ENCODE measurements around the gene UBA3.

Gene UBA3

DNA sequence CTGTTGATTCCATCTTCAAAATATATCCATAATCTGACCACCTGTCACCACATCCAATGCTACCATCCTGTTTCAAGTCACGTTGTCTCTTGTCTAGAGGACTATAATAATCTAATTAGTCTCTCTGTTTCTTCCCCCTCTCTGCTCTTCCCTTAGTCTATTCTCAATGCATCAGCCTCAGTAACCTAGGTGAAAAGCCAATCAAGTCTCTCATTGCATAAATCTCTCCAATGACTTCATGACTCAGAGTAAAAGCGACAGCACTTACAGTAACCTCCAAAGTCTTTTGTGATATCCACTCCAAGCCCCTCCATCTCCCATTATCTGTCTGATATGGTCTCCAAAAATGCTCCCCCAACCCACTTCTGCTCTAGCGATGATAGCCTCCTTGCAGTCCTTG, 7.2 kb downstream of the UBA3 start:
- in situ Hi-C loops (cut with MboI; ENCODE audit: low sequenced_read_pairs), result no loop called here

- in situ Hi-C loops (cut with MboI; ENCODE audit: low sequenced_read_pairs), result no loop called here
Measured at GRCh38 chr3:69066121-69066520, 14.0 kb downstream of the UBA3 start.

DNA sequence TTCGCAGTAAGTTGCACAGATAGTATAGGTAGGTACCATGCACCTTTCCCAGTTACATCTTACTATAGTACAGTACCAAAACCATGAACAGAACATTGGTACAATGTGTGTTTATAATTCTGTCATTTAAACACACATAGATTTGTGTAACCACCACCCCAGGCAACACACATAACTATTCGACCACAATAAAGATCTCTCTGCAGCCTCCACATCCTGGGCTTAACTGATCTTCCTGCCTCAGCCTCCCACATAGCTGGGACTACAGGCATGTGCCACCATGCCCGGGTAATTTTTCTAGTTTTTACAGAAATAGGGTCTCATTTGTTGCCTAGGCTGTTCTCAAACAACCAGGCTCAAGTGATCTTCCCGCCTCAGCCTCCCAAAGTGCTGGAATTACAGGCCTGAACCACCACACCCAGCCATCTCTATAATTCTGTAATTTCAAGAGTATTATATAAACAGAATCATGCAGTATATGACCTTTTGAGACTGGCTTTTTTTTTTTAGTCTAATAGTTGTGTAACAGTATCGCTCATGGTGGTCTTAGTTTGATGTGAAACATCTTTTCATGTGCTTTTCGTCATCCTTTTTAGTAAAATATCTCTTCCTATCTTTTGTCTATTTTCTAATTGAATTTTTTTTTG, 14.7 kb downstream of the UBA3 start:
- in situ Hi-C loops (cut with MboI; ENCODE audit: low sequenced_read_pairs), result no loop called here

DNA sequence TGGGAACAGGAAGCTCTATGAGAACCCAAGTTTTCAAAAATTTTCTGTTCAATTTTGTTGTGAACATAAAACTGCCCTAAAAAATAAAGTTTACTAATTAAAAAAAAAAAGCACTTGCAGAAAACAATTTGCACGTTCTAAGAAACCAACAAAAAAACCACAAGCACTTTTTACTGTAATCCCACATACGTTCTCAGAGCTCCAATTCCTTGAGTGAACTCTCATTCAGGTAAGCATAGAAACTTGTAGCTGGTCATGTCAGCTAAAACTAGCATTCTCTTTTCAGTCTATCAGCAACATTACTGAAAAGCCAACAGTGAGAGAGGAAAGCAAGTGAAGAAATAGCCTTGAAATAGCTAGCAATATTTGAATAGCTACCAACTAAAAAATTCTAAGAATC, 16.5 kb downstream of the UBA3 start:
- in situ Hi-C loops (cut with MboI; ENCODE audit: low sequenced_read_pairs), result no loop called here

- in situ Hi-C loops (cut with MboI; ENCODE audit: low sequenced_read_pairs), result no loop called here
Measured at GRCh38 chr3:69059688-69060087, 20.5 kb downstream of the UBA3 start.

GRCh38 chr3:69058947-69059224, 21.3 kb downstream of the UBA3 start:
- in situ Hi-C loops (cut with MboI; ENCODE audit: low sequenced_read_pairs), result no loop called here

DNA sequence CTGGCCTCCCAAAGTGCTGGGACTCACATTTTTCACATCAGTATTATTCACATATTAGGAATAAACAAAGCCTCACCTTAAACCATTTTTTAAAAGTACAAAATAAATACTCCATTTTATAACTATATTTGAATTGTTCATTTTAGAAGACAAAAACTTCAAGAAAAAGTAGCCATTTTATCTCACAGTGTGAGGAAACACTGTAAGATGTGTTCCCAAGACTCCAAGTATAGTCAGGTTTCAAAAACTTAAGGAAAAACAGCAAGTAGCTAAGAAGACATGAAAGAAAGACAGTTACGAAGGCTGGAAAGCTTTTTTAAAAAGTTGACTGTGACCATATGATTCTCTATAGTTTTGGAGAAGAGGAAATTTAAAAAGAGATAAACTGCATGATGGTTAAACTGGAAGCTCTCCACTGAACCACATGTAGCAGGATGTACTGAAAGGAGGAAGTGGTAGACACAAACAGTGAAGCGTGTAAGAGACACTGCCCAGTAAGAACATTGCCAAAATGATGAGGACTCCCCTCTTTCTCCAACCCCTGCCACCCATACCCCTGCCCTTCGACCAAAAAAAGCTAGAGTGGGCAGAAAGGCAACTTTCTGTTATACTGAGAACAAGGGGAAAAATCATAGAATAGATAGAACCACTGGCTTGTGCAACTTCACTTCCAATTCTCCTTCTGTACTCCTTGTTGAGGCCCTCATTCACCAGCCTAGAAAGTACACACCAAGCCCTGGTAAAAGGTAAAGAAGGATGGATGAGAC, 21.8 kb downstream of the UBA3 start:
- in situ Hi-C loops (cut with MboI; ENCODE audit: low sequenced_read_pairs), result no loop called here

DNA sequence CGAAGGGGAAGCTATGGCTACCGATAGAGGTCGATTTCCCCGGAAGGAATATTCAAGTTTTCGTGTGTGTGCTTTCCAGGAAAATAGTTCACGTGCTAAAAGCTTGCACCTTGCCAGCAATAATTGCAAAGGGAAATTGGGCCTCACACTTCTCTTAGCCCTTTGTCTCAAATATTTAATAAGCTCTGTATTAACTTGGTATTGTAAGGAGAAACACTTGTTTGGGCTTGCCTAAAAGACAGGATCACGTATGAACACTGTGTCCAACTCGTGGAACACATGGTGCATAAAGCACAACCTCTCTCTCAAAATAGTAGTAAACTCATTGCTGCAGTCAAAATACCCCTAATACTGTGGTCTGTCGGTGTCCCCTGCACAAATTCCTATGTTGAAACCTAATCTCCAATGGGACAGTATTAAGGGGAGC, 27.7 kb downstream of the UBA3 start:
- in situ Hi-C loops (cut with MboI; ENCODE audit: low sequenced_read_pairs), result no loop called here

DNA sequence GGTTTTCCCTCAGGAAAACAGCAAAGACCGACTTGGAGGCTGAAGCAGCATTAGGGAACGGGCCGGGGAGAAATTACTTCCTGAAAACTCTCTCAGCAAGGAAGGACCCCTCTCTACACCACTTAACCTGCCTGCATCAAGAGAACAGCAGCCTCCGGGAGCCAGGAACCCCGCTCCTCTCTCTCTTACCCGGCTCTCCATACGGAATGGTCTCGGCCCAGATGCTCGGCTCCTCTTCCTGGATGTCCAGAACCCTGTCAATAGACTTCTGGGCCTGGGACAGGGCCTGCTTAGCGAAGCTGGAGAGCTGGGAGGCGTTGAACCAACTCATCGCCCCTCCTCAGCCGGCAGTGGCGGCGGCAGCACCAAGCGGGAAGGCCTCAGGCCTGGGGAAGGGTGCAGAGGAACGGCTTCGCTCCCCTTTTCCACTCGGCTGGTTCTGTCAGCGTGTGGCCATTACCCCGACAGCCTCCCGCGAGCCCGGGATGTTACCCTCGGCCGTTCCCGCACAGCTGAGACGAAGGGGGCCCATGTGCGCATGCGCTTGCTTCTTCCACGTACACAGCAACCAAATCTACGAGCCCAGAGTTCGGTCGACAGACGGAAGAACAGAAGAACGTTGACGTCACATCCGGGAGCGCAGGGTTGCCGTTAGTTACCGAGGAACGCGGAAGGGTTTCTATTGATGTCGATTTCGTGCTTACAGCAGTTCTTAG, 28.3 kb downstream of the UBA3 start, which contains the start of gene TMF1:
TMF1 (minus strand) TSS at position 578 of the 716 bp plus-strand sequence; CDS start at position 331, 247 bp downstream.
- in situ Hi-C loops (cut with MboI; ENCODE audit: low sequenced_read_pairs), result no loop called here

GRCh38 chr3:69048990-69049389, 31.2 kb downstream of the UBA3 start:
- in situ Hi-C loops (cut with MboI; ENCODE audit: low sequenced_read_pairs), result no loop called here

GRCh38 chr3:69044608-69045007, 35.6 kb downstream of the UBA3 start:
- in situ Hi-C loops (cut with MboI; ENCODE audit: low sequenced_read_pairs), result no loop called here

DNA sequence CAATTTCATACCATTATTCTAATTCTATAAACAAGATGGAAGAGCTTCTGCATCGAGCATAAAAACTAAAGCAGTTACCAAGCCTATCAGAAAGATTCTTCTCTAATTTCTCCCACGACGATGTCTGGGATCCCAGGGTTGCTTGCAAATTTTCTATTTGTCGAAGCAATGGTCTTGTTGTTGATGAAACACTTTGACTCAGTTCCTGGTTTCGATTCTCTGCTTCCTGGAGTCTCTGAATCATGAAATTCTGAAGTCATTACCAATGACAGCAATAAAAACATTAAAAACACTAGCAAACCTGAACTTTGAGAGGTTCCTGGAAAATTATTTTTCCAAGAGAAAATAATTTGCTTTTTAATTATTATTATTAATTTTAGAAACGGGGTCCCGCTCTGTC, 46.7 kb downstream of the UBA3 start:
- in situ Hi-C loops (cut with MboI; ENCODE audit: low sequenced_read_pairs), result no loop called here

GRCh38 chr3:69032737-69033136, 47.4 kb downstream of the UBA3 start:
- in situ Hi-C loops (cut with MboI; ENCODE audit: low sequenced_read_pairs), result no loop called here

DNA sequence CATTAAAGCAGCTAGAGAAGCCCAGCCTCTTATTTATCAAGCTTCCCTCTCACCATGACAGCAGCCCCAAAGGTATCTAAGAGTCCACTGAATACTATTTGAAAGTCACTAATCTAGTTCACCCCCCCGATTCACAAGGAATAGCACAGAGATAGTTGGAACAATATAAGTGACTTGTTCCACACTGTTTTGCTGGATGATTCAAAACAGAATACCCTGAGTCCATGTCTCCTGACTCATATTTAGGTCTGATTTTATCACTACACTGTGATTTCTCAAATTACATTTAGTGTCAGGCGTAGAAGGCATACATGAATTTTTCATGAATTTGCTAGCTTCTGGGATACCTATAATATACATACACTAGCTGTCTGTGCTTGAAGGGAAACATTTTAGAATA, 48.0 kb downstream of the UBA3 start:
- in situ Hi-C loops (cut with MboI; ENCODE audit: low sequenced_read_pairs), result no loop called here

GRCh38 chr3:69031635-69032034, 48.5 kb downstream of the UBA3 start:
- in situ Hi-C loops (cut with MboI; ENCODE audit: low sequenced_read_pairs), result no loop called here

- in situ Hi-C loops (cut with MboI; ENCODE audit: low sequenced_read_pairs), result no loop called here
Measured at GRCh38 chr3:69020857-69021256, 59.3 kb downstream of the UBA3 start.

DNA sequence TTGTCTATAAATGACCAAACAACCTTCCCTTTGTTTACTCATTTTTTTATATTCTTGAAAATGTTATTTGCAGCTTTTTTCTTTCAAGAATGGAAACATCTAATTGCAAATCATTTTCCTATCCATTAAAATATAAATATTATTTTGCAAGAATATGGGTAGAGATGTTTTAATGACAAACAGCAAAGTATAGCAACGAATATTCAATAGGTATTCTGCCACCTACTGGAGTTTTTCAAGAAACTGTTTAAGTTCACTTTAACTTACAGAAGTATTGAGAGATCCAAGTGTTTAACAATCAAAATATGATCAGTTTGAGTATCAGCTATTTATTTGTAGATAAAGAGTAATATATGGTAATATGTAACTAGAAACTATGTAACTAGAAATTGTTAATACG, 59.7 kb downstream of the UBA3 start:
- in situ Hi-C loops (cut with MboI; ENCODE audit: low sequenced_read_pairs), result no loop called here

GRCh38 chr3:69016901-69017300, 63.3 kb downstream of the UBA3 start:
- in situ Hi-C loops (cut with MboI; ENCODE audit: low sequenced_read_pairs), result no loop called here

DNA sequence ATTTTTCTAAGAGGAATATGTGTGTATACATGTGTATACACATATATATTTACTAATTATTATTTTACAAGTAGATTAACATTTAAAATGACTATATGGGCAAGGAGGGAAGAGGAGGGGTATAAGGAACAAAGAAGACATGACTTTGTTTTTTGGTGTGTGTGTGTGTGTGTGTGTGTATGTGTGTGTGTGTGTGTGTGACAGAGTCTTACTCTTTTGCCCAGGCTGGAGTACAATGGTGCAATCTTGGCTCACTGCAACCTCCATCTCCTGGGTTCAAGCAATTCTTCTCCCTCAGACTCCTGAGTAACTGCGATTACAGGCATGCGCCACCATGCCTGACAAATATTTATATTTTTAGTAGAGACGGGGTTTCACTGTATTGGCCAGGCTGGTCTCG, 64.1 kb downstream of the UBA3 start:
- in situ Hi-C loops (cut with MboI; ENCODE audit: low sequenced_read_pairs), result no loop called here

DNA sequence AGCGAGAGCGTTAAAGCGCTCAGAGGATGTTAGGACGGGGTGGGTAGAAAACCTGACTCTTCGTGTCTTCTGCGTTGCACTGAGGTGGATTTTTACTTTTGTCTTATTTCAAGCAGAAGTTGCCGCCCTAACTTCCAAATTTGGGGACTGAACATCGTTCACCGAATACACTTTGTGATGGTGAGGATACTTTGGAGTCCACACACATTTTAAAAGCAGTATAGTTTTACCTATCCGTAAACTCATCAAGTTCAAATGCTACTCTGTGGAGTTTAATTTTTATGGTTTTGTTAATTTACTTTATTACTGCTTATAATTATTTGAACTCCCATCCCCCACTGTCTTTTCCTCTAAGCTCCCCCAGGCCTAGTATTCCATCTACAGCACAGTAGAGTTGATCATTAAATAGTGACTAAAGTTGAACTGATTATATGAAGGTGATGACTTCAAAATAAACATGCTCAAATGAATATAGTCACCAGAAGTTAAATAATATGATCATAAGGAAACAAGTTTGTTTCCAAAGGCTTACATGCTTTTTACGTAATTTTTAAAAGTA, 66.1 kb downstream of the UBA3 start:
- in situ Hi-C loops (cut with MboI; ENCODE audit: low sequenced_read_pairs), result no loop called here

GRCh38 chr3:69013253-69014021, 66.7 kb downstream of the UBA3 start, which contains the start of gene EOGT:
Gene EOGT, minus strand, starts transcription at chr3:69013684. Its CDS starts 3,838 bp downstream, at chr3:69009846.
- in situ Hi-C loops (cut with MboI; ENCODE audit: low sequenced_read_pairs), result no loop called here

Measured in HL-60/S4 treated with phorbol 12-myristate 13-acetate at 8.2 ng/mL for 4 days and 3 days (cell line).